HG03066 (cell line): Measurements from ENCODE around the gene PTPRT.

Experiments used
- ATAC-seq: cut with Tn5 transposase; IDR thresholded peaks from one replicate; pipeline ENCODE4 v1.9.1; 2021; ENCODE audit warnings: low read depth; ENCODE audit not compliant: unreplicated experiment

The PTPRT gene

DNA sequence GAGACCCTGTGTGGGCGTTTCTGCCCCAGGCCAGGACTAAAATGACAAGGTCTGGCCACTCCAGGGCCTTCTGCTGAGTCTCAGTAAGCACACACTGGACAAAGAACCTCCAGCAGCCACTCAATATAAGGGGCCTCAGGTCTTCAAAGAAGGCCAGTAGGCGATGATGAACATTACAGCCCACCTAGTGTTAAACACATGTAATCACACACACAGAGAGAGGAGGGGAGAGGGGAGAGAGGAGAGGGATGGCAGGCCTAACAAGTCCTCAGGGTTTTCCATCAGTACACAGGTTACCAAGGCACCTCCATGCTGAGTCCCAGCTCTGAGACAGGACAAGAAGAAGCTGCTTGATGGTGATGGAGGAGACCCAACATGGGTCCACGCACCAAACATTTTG is 325.6 kb downstream of the PTPRT start:
- ATAC-seq, result no peak

DNA sequence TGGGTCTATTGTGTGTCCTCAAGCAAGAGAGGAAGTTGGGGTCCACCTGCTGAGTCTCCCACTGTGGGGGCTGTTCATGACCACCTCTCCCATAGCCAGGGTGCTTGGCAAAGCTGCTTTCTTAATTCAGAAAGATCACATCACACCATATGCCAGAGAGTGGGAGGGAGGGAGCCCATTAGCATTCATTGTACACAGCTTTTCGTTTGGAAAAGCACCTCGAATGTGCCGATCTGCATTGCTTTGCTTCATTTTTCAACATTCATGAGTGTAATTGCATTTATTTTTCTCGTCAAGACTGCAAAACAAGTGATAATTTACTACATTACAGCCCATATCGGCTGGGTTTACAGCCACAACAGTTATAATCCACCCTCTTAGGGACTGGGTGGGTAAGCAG is 327.3 kb downstream of the PTPRT start:
- ATAC-seq, result no peak

DNA sequence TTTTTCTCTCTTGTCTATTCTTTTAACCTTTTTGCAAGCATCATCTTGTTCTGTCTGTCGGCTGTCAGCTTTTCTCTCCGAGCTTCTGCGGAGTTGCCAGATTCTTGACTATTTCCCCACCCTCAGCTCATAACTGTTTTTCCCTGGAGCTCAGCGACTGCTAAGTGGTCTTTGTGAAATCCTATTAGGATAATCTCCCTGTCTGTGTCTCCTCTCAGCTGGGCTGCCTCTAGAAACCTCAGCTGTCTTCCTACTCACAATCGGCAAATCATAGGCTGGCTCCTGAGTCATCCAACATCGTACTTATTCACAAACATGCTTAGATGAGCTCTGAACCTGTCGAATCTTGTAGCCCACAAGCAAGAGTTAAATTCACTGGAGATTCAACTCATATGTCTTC is 332.3 kb downstream of the PTPRT start:
- no peak for ATAC-seq

DNA sequence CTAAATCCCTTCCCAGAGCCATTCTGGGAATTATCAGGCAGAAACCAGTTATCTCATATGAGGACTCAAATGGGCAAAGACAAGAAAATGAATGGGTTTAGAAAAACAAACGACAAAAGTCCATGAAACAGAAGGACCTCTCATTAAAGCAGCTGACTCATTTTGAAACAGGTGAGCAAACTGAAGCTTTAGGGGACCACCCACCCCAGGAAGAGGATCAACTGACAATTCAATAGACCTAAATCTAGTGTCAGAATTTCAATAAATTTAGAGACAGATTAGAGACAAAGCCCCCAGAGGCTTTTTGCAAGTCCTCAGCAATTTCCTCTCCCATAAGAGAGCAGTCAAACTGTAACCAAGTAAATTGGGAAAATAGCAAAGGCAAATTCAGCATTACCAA is 333.8 kb downstream of the PTPRT start:
- no peak for ATAC-seq

DNA sequence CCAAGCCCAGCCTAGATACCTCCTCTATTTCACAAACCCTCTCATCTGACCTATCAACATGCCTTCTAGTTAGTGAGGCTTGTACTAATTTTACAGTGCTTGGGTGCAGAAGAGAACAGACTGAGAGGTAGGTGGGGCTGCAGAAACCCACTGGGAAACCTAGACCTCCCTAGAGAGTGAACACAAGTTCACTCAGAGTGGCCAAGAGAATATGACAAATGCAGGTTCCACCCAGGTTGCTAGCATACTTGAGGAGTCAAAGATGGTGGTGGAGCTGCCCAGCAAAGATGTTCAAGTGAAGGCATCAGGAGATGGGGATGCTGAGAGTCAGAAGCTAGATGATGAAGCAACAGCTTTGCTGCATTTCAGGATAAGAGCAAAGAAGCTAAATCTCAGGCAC is 337.0 kb downstream of the PTPRT start:
- no peak for ATAC-seq

DNA sequence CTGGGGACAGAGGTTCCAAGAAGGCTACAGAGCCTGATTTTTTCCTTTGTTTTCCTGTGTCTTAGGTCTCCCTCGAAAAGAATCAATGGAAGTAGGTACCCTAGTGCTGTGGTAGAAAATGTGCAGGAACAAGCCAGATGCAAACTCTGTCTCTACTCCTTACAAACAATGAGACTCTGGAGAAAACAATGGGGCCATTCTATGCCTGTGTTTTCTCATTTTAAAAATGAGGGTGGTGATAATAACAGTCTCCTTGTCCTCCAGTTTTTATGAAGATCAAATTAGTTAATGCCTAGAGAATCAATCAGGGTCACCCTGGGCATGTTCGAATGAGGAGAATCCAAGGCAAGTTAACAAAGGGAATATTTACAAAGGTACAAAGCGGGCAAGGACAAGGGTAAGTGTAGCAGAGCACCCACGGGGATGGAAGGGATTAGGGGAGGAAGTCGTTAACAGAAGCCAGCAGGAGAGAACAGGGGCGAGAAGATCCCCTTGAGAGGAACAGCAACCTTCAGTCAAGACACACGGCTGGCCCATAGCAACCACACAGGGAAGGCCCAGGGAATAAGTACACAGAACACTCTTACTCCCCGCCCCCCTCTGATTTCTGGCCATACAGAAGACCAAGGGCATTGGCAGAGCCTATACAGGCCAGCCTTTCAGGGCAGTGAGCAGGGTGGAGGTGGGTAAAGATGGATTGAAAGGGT is 342.8 kb downstream of the PTPRT start:
- ATAC-seq, result no peak

DNA sequence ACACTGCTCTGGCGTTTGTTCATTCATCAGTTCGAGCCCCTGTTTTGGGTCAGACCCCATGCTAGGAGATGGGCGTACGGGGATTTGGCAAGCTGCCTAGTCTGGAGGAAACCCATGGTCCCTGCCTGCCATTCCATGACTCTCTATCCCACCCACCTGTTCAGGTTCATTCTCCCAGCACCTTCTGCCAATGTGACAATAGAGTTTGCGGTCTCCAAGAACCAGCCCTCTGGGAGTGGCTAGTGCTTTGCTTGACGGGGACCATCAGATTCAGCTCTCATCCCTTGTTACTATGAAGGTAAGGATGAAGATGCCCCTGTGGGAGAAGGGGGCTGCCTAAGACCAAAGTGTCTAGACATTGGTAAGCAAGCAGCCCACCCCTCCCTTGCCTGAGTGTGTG is 345.0 kb downstream of the PTPRT start:
- no peak for ATAC-seq

DNA sequence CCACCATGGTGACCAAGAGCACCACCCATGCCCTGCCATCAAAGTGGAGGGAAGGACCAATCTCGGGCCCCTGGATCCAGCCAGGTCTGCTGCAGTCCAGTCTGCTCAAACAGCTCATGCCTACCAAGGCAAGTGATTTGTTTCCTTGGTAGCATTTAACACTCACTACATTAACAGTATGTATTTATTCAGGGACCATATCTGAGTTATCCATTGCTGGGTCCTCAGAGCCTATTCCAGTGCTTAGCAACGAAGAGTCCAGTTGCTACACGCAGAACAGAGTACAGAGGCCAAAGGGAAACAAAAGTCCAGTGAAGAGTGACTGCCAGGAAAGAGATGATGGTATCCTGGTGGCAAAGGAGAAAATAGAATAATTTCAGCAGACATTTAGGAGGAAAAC is 352.2 kb downstream of the PTPRT start:
- no peak for ATAC-seq

DNA sequence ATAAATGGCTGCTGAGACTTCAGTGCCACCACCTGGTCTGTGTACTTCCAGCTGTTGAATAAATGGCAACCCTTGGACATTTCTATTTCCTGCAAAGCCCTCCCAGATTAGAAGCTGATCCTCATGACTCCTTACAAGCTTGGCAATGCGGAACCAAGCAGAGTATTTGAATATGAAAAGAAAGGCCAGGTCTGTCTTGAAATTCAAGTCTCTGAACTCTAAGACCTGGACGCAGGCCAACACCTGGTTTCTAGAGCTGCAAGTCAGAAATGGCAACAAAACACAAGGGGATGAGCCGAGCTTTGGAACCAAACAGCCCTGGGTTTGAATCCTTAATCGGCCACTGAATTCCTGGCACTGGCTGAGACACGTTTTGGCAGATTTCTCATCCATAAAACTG is 353.4 kb downstream of the PTPRT start:
- ATAC-seq, result no peak

DNA sequence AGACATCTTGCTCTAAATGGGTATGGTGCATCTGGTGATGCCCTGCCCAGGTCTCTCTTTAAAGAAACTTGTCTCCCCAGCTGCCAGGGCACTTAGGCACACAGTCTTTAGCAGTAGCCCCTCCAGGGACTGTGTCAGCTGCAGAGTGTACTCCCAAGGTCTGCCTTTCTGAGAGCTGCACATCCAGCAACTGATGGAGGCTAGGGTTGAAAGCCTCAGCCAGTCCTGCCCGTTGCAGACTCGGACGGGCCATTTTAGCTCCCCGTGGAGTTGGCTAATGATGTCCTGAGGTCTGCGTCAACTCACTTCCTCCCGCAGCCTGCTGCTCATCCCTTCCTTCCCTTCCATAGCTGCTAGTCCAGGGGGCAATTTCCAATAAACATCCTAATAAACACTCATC is 381.8 kb downstream of the PTPRT start:
- no peak for ATAC-seq

DNA sequence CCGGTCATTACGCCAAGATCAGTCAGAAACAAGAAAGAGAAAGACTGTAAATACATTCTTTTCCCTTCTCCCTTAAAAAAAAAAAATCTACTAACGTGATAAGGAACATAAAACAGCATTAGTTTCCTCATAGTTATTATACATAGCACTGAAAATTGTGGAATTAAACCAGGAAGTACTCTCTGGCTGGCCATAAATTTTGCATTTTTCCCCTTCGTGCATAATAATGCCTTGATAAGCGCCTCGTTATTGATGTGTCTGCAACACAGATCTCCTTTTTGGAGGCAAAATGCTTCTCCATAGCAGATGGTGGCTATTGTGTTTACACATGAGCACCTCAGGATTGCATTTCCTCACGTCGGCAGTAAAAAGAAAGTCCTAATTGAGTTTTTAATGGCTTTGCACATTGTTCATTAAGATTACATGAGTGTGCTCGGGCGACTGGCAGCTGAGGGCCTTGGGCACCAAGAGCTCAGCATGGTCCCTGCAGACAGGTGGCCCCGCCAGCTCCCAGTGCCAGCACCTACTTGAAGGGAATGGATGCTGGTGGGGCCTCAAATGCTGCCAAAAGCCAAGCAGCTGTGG is 394.5 kb downstream of the PTPRT start:
- ATAC-seq, result no peak

DNA sequence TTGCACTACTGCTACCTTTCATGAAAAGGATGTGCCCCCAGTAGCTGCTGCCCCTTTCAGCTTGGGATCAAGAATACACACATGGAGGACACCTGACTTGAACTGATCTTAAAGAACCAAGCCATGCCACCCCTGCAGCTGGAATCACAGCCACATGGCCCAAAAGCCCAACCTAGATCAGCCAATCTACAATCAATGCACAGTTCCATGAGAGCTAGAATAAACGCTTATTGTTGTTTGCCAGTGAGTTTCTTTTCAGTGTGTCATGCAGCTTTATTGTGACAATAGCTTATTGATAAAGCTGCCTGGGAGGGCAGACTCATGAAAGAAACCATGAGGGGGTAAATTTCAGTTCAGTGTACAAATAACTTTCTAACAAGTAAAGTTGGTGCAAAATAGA is 397.7 kb downstream of the PTPRT start:
- ATAC-seq, result no peak

DNA sequence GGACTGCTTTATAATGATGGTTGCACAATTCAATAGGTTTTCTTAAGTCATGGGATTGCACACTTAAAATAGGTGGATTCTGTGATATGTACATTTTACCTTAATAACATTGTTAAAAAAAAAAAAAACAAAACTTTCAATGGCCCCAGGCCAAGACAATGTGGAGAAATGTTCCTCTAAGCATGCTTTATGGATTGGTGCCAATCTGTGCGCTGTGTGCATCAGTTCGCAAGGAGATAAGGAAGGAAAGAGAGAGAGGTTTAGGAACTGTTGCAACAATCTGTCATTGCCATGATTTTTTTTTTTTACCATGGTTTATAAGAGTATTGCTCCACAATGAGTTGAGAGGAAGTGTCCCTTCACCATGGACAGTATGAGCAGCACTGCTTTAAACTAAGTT is 399.6 kb downstream of the PTPRT start:
- no peak for ATAC-seq

DNA sequence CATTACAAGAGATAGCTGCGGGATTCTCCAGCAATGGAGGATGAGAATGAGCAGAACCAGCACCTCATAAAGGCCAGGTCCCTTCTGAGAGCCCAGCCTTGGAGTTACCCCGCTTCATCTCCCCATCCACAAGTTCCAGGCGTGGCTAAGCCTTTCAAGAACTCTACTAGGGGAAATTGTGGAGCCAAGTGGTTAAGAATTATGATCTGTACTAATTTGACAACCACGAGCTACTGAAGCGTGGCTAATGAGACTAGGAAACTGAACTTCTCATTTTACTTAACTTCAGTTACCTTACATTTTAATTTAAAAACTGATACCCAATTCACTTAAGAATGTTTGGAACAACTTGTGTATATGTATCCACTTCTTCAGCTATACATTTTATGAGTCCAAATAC is 401.0 kb downstream of the PTPRT start:
- no peak for ATAC-seq

DNA sequence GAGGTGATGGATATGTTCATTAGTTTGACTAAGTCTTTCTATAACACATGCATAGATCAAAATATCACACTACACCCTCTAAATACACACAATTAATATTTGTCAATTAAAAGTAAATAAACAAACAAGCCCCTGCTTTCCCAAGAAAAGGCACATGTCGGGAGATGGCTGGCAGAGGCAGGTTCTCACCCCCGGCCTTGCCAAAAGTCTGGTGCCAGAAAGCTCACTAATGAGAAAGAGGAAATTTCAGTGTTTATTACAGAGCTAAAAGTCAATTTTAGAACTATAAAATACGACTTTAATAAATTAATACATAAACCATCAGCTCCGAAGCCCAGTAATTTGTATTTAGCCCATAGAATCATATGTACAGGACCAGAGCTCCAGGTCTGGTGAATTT is 404.7 kb downstream of the PTPRT start:
- ATAC-seq, result no peak

DNA sequence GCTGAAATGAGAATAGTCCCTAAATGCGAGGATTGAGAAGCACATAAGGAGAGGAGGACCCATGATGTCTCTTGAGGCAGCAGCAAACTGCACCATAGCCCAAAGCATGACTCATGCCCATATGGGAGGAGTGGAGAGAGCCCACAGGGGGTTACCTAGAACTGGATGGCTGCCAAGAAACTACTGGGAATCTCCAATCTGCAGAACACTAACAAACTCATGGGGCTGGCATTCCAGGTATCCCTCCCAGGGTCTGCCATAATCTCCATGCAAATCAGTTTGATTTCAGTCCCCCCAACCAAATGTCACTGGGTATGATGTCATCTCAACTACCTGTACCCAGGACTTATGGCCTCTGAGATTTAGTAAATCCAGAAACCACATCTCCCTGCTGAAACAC is 410.5 kb downstream of the PTPRT start:
- ATAC-seq, result no peak

DNA sequence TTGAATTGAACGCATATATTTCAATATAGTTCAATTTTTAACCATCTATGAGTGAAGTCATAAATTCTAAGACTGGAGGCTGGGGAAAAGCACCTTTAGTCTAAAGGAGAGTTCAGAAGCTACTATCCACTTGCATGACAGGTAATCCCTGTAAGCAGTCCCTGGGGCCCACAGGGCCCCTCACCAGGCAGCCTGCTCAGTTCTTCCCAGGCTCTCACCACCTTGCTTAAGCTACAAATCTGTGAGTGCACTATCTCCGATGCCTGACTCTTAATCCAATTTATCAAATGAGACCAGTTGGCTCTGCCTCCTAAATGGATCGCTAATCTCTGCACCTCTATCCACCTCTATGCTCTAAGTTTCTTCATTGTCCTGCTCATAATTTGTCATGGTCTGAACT is 413.8 kb downstream of the PTPRT start:
- ATAC-seq, result no peak

DNA sequence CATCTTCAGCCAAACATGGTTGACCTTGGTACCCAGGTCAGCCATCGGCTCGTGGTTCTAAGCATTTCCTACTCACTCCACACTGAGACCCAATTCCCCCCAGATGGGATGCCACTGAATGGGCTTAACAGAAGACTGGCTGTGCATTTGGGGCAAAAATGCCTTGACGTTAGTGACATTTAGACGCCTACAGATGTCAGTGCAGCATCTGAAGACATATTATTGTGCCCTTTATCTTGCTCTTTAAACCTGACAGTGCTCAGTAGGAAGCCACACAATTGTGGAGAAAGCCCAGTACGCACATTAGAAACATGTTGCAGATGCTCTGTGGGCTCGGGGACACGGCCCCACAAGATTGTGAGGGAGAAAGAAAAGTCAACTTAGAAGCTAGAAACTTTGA is 414.7 kb downstream of the PTPRT start:
- ATAC-seq, result no peak

DNA sequence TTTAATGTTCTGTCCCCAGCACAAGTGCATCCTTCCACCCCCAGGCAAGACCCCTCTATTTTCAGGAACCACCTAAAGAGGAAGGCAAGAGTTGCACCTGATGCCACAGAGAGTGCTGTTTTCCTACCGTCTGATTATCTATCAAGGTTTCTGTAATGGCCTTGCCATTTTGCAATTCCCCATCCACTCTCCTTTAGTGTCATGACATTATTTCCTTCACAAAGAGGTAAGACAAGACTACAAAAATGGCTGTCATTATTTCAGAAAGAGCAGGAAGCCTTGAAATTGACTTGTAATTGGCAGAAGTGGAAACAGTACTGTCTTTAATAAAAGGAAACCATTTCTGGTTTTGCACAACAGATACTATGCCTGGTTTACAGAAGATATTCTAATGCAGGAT is 426.7 kb downstream of the PTPRT start:
- ATAC-seq, result no peak

DNA sequence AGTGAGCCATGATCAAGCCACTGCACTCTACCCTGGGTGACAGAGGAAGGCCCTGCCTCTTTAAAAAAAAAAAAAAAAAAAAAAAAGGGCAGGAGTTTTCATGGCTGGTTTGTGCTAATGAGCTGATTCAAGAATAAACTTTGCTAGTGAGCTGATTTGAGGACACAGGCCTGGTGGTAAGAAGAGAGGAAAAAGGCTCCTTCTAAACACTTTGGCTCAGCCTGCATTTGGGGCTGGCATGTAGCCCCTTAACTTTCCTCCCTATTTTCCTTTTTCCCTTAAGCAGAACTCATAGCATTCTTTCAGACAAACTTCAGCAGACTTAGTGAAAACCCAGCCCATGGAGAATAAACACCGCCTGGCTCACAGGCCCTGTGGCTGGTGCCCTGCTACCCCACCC is 432.7 kb downstream of the PTPRT start:
- ATAC-seq, result no peak

DNA sequence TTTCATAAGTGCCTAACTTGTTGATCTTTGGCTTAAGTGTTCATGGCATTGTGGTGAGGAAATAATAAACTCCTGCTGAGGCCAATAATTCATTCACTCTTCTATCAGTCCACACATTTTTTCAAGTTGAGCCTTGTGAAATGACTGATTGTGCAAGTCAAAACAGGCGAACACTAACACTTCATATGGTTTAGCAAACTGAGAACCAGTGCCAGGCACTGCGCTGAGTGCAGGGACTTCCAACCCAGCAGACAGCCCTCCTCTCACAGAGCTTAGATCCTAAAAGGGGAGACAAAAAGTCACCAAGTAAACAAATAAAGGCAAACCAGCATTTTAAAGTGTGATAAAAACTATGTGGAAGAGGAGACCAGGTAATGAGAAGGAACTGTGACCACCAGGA is 435.0 kb downstream of the PTPRT start:
- ATAC-seq, result no peak

DNA sequence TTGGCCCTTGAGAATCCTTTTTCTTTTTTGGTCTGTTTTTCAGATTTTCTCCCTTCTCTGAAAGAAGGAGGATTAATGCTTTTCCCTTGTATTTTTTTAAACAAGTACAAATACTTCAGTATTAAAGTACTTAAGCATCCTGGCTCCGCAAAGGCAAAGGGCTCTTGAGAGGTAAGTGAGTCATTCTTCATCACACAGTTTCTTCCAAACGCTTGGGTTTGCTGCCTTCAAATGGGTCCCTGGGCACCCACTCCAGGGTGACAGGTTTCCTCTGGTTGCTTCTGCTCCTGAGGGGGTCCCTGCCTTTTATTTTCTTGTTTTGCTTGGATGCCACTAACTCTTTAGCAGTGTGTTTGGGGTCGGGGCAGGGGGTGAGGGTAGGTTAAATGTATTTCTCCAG is 437.1 kb downstream of the PTPRT start:
- ATAC-seq, result no peak

DNA sequence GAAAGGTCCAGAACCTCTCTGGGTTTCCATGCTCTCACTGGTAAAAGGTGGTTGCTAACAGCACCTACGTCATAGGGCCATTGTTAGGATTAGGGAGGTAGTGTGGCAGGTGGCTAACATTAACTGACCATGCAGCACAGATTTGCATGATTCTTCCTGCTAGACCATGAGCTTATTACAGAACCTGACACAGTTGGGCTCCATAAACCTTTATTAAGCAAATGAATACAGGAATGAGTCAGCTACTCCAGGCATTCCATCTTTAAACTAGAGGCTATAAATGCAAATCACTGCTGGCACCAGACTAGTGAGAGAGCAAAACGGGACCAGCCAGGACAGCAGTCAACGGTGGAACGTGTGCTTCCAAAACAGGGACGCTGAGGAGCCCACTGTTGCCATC is 440.1 kb downstream of the PTPRT start:
- ATAC-seq, result no peak
